IgD-negative memory B cell (primary cell): ENCODE measurements around the gene SIM2. TPM values are rescaled to one million over a fixed set of nuclear protein-coding genes. Genes with fewer than 3 reads are reported as not detected.

Experiments used
- H3K27ac Mint-ChIP-seq, 3 donors: one replicate each; pipeline ENCODE4 v1.8.0; 2020 to 2022; ENCODE audit warnings: mild to moderate bottlenecking in 3 of 3, mixed read lengths in 3 of 3, moderate library complexity in 1 of 3
- H3K27me3 Mint-ChIP-seq: one replicate; pipeline ENCODE4 v1.8.0; 2021; ENCODE audit warnings: mixed read lengths
- H3K36me3 Mint-ChIP-seq: one replicate; pipeline ENCODE4 v1.8.0; 2020; ENCODE audit warnings: mild to moderate bottlenecking, mixed read lengths
- H3K4me1 Mint-ChIP-seq, 3 donors: one replicate each; pipeline ENCODE4 v1.8.0; 2020 to 2022; ENCODE audit warnings: mixed read lengths in 3 of 3, mild to moderate bottlenecking in 1 of 3
- H3K4me3 Mint-ChIP-seq, 4 donors: one replicate each; pipeline ENCODE4 v1.8.0; 2020 to 2022; ENCODE audit warnings: mild to moderate bottlenecking in 4 of 4, mixed read lengths in 4 of 4, moderate library complexity in 3 of 4
- H3K9me3 Mint-ChIP-seq, 3 donors: one replicate each; pipeline ENCODE4 v1.8.0; 2020 to 2021; ENCODE audit warnings: mixed read lengths in 3 of 3, mild to moderate bottlenecking in 1 of 3
- polyA plus RNA-seq: library from polyadenylated mRNA; unstranded; fragments of 300-500 nt; fragmentation: Illumina TruSeq; gene quantifications from one replicate; pipeline ENCODE4 v1.2.3, GENCODE V29; 2021

SIM2 gene
- polyA plus RNA-seq, 1 donor from 2014 or later = not detected

DNA sequence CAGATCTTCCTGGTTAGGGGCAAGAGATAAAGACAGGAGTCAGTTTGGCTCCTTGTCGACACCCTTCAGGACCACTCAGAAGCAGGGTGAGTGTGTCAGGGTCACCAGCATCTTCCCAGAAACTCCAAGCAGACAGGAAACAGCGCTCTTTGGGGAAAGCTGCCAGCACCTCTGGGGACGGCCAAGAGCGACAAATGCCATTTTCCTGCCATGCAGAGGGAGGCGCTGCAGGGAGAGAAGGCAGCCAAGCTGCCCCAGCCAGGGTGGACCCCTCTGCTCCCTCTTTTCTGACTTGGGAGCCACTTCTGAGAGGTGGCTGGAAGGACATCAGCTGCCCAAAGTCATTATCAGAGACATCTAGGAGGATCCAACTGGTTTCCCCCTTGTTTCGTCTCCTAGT is 29.0 kb downstream of the SIM2 start:
- Mint-ChIP-seq H3K27me3 (peaks cover 12% of the 10 kb centered on the region), H3K9me3 (no peaks in the 10 kb centered on the region), H3K4me1 (no peaks in the 10 kb centered on the region), H3K27ac (no peak overlapping the region), H3K36me3 (no peaks in the 10 kb centered on the region), H3K4me3 (no peak overlapping the region)

DNA sequence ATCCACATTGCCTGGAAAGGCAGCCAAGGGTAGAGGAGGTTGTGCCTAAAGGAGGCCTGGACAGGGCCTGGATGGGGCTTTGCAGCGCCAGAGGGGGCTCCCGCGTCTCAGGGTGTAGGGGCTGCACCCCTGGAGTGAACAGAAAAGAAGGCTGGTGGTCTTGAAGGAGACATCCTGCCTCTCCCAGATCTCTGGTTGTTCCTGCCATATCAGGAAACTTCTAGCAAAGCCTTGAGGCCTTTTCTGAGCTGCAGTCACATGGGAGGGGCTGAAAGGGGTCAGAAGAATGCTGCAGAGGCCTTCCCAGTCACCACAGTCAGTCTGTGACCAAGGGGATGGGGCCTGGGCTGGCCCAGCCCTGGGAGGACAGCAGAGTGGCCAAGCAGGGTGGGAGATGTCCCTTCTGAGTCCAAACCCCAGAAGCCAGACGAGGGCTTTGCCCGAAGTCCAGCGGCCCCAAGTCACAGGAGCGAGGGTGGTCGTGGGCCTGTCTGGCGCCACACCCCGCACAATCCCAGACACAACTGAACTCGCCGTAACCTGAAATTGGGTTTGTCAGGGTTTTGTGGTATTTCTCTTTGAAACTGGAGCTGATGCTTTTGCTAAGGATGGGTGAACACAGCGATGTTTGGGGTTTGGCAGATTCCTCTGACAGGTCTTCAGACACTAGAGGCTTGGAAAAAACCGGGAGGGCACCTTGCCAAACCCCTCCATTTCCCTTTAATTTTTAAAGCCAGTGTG is 29.6 kb downstream of the SIM2 start:
- peaks cover 12% of the 10 kb centered on the region for H3K27me3 Mint-ChIP-seq
- H3K4me3 Mint-ChIP-seq = peak overlapping the region in 1 of 4 donors; percentile 74
- H3K36me3 Mint-ChIP-seq = no peaks in the 10 kb centered on the region
- no peaks in the 10 kb centered on the region for H3K9me3 Mint-ChIP-seq
- H3K27ac Mint-ChIP-seq = peak overlapping the region in 1 of 3 donors; percentile 43
- H3K4me1 Mint-ChIP-seq = no peaks in the 10 kb centered on the region

DNA sequence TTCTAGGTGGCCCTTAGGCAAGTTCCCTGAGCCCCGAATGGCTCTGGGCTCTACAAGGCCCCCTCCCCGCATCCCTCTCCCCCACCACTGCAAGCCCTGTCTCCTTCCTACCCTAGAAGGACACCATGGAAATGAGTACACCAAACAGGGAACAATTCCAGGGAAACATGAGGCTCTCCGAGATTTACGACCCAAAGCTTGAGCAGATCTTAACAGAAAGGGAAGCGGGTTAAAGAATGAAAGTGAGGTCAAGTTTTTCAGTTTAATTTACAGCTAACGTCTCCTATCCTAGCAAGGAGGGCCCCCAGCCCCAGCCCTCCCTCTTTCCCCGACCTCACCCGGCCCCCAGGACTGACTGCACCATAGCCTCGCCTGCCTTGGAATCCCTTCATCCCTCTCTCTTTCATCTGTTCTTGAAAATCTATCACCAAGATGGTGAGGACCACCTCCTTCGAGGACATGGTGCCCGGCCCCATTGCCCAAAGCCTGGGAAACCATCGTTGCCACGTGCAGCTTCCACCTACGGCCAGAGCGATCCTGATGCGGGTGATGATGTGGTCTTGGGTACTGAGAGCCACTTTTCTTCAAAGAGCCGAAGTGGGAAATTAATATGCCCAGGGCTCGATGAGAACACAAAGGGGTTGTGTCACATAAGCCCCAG is 30.5 kb downstream of the SIM2 start:
- H3K27ac Mint-ChIP-seq = peak overlapping the region in 1 of 3 donors; percentile 43
- H3K4me1 Mint-ChIP-seq = no peaks in the 10 kb centered on the region
- no peaks in the 10 kb centered on the region for H3K36me3 Mint-ChIP-seq
- no peak overlapping the region for H3K4me3 Mint-ChIP-seq
- no peaks in the 10 kb centered on the region for H3K9me3 Mint-ChIP-seq
- H3K27me3 Mint-ChIP-seq = peaks cover 12% of the 10 kb centered on the region

DNA sequence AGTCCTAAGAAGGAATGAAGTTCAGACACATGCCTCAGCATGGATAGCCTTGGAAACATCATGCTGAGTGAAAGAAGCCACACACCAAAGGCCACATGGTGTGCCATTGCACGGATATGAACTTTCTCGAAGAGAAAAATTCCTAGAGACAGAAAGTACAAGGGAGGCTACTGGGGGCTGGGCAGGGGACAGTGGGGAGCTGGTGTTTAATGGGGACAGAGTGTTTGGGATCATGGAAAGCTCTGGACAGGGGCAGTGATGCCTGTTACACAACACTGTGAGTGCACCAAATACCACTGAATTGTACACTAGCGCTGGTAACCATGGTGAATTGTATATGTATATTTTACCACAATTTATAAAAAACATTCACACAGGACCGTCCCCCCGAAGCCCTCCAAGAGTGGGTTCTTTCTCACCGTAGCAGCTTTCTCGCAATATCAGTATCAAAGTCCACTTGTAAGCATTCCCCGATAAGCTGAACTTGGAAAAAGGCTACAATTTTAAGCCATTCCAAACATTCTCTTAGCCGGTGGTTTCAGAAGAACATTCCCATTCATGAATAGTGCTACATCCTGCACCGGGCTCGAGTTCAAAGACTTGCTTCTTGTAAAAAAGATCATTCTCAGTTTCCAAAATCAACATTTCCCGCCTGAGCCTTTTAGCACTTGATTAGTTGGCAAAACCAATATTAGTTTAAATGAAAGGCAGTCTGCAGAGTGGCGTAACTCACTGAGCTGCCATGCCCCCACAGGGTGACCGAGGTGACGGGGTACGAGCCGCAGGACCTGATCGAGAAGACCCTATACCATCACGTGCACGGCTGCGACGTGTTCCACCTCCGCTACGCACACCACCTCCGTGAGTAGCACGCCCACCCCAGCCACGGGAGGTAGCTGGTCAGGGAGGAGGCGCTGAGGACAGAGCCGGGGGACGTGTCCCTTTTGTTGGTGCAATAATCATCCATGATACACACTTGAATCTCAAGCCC is 31.7 kb downstream of the SIM2 start:
- peaks cover 13% of the 10 kb centered on the region for H3K27me3 Mint-ChIP-seq
- H3K4me1 Mint-ChIP-seq = no peaks in the 10 kb centered on the region
- H3K27ac Mint-ChIP-seq = no peak overlapping the region
- H3K36me3 Mint-ChIP-seq = no peaks in the 10 kb centered on the region
- H3K9me3 Mint-ChIP-seq = peaks cover 0 to 4% (median 0%) of the 10 kb centered on the region in 3 donors
- no peak overlapping the region for H3K4me3 Mint-ChIP-seq

DNA sequence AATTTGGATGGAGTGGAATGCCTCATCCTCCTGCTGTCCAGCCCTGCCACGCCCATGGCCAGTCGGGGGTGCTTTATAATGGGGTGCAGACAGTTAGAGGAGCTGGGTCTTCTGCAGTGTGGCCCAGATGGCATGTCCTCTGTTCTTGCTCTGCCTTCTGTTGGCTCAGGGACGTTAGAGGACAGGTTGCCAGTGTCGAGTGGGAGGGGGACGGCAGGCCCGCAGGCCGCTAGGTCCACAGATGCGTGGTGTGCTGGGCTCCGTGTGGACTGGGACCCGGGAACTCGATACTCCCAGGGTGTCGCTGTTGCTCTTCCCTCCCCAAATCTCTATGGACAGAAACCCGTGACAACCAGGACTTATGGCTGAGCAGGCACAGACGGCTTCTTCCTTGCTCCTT is 33.3 kb downstream of the SIM2 start:
- H3K9me3 Mint-ChIP-seq = peaks cover 0 to 4% (median 0%) of the 10 kb centered on the region in 3 donors
- H3K36me3 Mint-ChIP-seq = no peaks in the 10 kb centered on the region
- H3K27me3 Mint-ChIP-seq = peaks cover 6% of the 10 kb centered on the region
- no peaks in the 10 kb centered on the region for H3K4me1 Mint-ChIP-seq
- H3K4me3 Mint-ChIP-seq = no peak overlapping the region
- no peak overlapping the region for H3K27ac Mint-ChIP-seq

DNA sequence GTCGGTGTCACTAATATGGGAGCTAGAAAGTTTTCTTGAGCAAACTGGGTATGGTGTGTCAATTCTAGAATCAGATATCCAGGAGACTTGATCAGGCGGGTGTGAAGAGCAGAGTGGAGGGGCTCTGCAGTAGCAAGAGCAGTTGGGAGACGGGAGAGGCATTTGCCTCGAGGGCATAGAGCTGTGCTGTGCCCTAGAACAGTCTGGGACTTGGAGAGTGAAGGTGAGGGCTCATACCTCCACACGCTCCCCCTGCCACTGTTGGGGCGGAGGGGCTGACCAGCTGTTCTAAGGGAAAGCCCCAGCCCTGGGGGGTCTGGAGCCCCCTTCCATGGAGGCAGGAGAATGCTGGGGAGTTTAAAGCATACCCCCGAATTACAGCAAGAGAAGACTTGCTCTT is 33.8 kb downstream of the SIM2 start:
- H3K27ac Mint-ChIP-seq = no peak overlapping the region
- peaks cover 6% of the 10 kb centered on the region for H3K27me3 Mint-ChIP-seq
- no peak overlapping the region for H3K4me3 Mint-ChIP-seq
- peaks cover 0 to 4% (median 0%) of the 10 kb centered on the region in 3 donors for H3K9me3 Mint-ChIP-seq
- H3K4me1 Mint-ChIP-seq = no peaks in the 10 kb centered on the region
- H3K36me3 Mint-ChIP-seq = no peaks in the 10 kb centered on the region

DNA sequence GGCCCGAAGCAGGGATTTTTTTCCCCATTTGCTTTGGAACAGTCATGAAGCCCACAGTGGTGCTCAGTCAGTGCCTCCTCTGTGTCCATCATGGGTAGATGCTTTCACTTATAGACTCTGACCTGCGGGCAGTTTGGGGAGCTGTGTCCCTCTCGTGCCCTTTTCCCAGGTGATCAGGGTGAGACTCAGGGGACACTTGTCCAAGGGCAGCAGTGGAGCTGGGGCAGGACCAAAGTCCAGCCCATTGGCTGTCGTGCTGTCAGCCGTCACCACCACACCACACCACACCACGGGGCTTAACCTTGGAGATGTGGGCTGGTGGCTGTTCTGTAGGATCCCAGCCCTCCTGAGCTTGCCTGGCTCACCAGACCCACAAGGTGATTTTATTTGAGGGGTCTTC is 34.9 kb downstream of the SIM2 start:
- H3K4me3 Mint-ChIP-seq = no peak overlapping the region
- H3K27me3 Mint-ChIP-seq = peaks cover 6% of the 10 kb centered on the region
- no peaks in the 10 kb centered on the region for H3K4me1 Mint-ChIP-seq
- H3K27ac Mint-ChIP-seq = no peak overlapping the region
- no peaks in the 10 kb centered on the region for H3K36me3 Mint-ChIP-seq
- H3K9me3 Mint-ChIP-seq = peaks cover 0 to 4% (median 0%) of the 10 kb centered on the region in 3 donors

DNA sequence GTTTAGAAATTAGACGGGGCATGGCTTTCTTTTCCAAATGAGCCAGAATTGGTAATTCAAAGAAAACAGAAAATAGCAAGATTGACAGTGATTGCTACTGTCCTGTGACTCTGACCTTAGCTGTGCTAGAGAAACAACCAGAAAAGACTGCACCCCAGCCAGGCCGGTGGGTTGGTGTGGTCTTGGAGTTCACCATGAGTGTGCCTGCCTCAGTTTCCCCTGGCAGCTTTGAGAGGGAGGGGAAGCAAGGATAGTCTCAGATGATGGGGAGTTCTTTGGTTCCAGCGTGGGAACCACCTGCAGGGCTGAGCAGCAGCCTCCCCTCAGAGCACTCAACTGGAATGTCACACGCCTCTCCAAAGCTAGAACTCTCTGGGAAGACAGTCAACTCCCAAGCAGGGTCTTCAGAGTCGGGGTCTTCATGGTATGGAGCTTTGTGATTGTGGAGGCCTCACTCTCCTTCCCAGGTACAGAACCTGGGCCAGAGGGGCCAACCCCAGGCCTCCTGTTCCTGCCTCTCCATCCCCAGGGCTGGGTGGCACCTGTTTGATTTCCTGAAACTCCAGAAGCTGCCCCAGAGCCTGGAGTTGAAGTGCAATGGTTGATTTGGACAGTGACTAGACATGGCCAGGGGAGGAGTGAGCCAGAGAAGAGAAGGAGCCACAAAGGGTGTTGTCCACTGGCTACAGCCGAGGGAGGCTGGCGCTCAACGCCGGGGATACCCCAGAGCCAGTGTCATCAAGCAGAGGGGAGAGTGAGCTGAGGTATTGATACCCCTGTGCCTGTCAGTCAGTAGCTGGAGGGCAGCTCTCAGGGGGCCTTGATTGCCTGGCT is 35.7 kb downstream of the SIM2 start:
- peak overlapping the region in 1 of 3 donors; percentile 31 for H3K27ac Mint-ChIP-seq
- H3K36me3 Mint-ChIP-seq = no peaks in the 10 kb centered on the region
- peaks cover 6% of the 10 kb centered on the region for H3K27me3 Mint-ChIP-seq
- H3K4me1 Mint-ChIP-seq = no peaks in the 10 kb centered on the region
- peaks cover 0 to 4% (median 0%) of the 10 kb centered on the region in 3 donors for H3K9me3 Mint-ChIP-seq
- no peak overlapping the region for H3K4me3 Mint-ChIP-seq

DNA sequence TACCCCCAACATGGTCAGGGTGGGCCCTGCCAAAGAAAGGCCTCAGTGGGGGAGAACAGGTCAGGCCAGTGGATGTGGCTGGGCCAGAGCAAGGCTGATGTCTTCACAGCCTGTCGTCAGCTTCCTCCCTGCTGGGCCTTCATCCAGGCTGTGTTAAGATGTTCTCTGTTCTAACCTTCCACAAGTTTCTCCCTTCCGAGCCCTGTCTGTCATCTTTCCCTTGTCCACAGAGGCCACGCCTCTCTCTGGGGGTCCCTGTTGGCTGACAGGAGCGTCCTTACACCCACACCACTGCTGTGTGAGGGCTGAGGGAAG is 36.2 kb downstream of the SIM2 start:
- Mint-ChIP-seq H3K36me3 (no peaks in the 10 kb centered on the region), H3K4me3 (no peak overlapping the region), H3K27ac (no peak overlapping the region), H3K9me3 (peaks cover 0 to 4% (median 0%) of the 10 kb centered on the region in 3 donors), H3K27me3 (peaks cover 3% of the 10 kb centered on the region), H3K4me1 (no peaks in the 10 kb centered on the region)

DNA sequence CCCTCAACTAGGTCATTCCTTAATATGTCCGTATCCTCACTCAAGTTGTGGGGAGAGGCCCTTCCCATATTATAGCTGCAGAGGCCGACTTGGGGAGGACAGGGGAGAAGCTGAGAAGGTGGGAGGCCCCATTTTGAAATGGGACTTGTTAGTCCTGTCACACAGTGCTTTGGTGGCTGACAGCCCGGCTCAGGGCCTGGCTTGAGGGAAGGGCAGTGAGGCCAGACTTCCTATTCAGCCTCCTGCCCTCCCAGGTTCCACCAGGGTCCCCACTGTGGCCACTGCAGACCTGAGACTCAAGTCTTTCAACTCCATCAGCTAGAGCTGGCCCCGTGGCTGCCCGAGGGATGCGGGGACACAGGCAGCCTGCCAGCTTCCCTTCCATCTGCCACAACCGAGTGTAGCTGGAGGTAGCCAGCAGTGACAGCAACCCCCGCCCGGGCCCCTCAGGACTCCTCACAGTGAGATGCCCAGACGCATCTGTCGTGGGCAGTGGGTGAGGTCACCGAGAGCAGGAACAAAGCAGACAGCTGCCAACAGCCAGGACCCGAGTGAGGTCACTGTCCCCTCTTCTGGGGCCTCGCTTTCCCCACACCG is 36.9 kb downstream of the SIM2 start:
- Mint-ChIP-seq H3K27ac (no peak overlapping the region), H3K9me3 (peaks cover 0 to 4% (median 0%) of the 10 kb centered on the region in 3 donors), H3K4me1 (no peaks in the 10 kb centered on the region), H3K4me3 (peak overlapping the region in 1 of 4 donors; percentile 64), H3K36me3 (no peaks in the 10 kb centered on the region), H3K27me3 (peaks cover 1% of the 10 kb centered on the region)

DNA sequence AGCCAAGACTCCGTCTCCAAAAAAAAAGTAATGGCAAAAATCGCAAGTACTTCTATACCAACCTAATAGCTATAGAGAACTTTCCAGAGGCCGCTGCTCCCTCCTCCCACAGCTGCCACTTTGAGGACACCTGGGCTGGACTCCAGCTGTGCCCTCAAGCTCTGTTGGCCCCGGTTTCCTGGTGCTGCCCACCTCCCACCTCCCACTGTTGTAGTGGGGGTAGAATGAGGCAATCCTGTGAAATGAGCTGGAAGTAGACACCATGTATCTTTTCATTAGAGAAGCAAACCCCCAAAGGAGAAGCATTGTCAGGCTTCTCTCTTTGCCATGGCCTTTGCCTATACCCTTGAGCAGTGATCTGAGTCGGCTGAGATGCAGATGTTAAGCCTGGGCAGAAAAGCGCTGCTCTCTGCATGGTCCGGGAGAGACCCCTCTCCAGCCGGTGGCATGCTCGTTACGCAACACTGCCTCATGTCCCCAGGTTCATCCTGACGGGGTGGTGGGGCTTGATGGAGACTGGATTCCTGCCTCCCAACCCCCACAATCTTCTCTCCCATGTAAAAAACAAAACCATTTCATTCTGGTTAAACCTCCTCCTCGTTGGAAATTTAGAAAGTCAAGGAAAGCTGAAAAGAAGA is 39.7 kb downstream of the SIM2 start:
- Mint-ChIP-seq H3K27ac (no peak overlapping the region), H3K9me3 (peaks cover 0 to 4% (median 0%) of the 10 kb centered on the region in 3 donors), H3K36me3 (no peaks in the 10 kb centered on the region), H3K4me3 (no peak overlapping the region), H3K4me1 (no peaks in the 10 kb centered on the region), H3K27me3 (peaks cover 3% of the 10 kb centered on the region)

DNA sequence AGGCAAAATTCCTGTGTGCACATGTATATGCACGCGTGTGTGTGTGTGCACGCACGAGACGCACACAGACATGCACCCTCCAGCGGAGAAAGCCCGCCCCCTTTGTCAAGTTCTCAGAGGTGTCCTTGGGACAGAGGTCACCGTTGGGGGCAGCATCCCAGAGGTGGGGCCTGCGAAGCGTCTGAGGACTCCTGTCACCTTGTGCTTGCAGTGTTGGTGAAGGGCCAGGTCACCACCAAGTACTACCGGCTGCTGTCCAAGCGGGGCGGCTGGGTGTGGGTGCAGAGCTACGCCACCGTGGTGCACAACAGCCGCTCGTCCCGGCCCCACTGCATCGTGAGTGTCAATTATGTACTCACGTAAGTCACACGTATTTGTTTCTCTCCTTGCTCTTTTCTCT is 42.6 kb downstream of the SIM2 start:
- Mint-ChIP-seq H3K9me3 (no peaks in the 10 kb centered on the region), H3K27ac (no peak overlapping the region), H3K27me3 (peaks cover 16% of the 10 kb centered on the region), H3K4me3 (no peak overlapping the region), H3K36me3 (no peaks in the 10 kb centered on the region), H3K4me1 (peaks cover under 1 to 3% (median 2%) of the 10 kb centered on the region in 3 donors)

DNA sequence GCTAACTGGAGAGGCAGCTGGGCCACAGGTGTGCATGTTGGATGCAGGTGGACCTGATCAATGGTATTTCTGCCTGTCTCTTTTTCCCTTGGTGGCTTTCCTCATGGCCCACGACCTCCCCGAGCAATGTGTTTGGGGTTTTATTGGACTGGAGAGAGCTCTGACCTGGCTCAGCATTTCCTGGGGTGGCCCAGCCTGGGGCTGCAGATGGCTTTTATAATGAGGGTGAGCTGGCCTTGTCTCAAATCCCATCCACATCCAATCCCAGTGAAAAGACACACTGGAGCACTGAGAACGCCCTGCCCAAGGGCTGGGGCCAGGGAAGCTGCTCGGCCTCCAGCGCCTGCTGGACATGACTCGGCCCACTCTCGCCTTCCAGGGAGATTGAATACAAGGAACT is 44.1 kb downstream of the SIM2 start:
- Mint-ChIP-seq H3K9me3 (no peaks in the 10 kb centered on the region), H3K4me1 (peaks cover 1 to 9% (median 8%) of the 10 kb centered on the region in 3 donors), H3K27me3 (peaks cover 24% of the 10 kb centered on the region), H3K4me3 (no peak overlapping the region), H3K36me3 (no peaks in the 10 kb centered on the region), H3K27ac (no peak overlapping the region)

DNA sequence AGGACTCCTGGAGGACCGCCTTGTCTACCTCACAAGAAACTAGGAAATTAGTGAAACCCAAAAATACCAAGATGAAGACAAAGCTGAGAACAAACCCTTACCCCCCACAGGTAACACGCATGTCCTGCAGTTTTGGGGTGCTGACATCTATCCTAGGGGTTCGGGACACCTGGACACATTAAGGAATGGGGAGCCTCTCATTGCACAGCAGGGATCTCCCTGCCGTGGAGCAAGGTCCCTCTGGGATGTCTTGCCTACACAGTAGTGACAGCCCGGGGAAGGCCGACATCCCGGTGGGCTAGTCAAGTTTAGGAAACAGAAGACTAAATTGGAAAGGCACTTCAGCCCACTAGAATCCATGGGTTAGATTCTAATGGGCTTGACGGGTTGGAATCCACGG is 44.5 kb downstream of the SIM2 start:
- no peak overlapping the region for H3K27ac Mint-ChIP-seq
- H3K27me3 Mint-ChIP-seq = peaks cover 25% of the 10 kb centered on the region
- H3K9me3 Mint-ChIP-seq = no peaks in the 10 kb centered on the region
- H3K4me3 Mint-ChIP-seq = no peak overlapping the region
- H3K36me3 Mint-ChIP-seq = no peaks in the 10 kb centered on the region
- peaks cover 3 to 12% (median 9%) of the 10 kb centered on the region in 3 donors for H3K4me1 Mint-ChIP-seq
